Right ventricle myocardium superior (tissue), 1 donor: Measurements from ENCODE around the gene PITPNM3. TPM values are rescaled to one million over a fixed set of nuclear protein-coding genes. Genes with fewer than 3 reads are reported as not detected.

ENCODE experiments used
- ATAC-seq: fragments of 200-7000 bp; cut with Tn5 transposase; one replicate; pipeline ENCODE4 v1.9.1; 2020; ENCODE audit warnings: mild to moderate bottlenecking; ENCODE audit not compliant: poor library complexity
- DNase-seq: peaks from one replicate; pipeline ENCODE4 v3.0.0-alpha.2; 2020
- intact Hi-C: fragments of 100-400 bp; cut with DNase I; formaldehyde crosslinking; loops from one replicate; pipeline ENCODE4 v1.11.2; 2022
- total RNA-seq: library from RNA; stranded (reverse); fragmentation: NEBNext Ultra II Directional; extraction: Animal tissue kit (Norgen Biotek cat#: 25700); gene quantifications from one replicate; pipeline ENCODE4 v1.2.1, GENCODE V29; 2021
- donor health status: DM: no; HTN: yes; CAD: no; lungs with severe emphysema.

Gene PITPNM3
- total RNA-seq, 1 donor from 2014 or later: 0.27 TPM

- intact Hi-C loops: no loop called here
- DNase-seq (no peak), ATAC-seq (no peak)
Observed at GRCh38 chr17:6539871-6540270, 16.5 kb downstream of the PITPNM3 start.

GRCh38 chr17:6536566-6537065 lies 19.7 kb downstream of the PITPNM3 start:
- intact Hi-C loops: no loop called here
- DNase-seq (no peak), ATAC-seq (no peak)

GRCh38 chr17:6536053-6536452 lies 20.3 kb downstream of the PITPNM3 start:
- intact Hi-C loops: no loop called here
- no peak for ATAC-seq
- no peak for DNase-seq

- ATAC-seq (no peak), DNase-seq (no peak)
- intact Hi-C loops: no loop called here
Observed at GRCh38 chr17:6534846-6535514, 21.4 kb downstream of the PITPNM3 start.

GRCh38 chr17:6532441-6532885 lies 23.9 kb downstream of the PITPNM3 start:
- ATAC-seq (peak; percentile 62), DNase-seq (no peak)
- intact Hi-C loops: no loop called here

- DNase-seq (no peak), ATAC-seq (no peak)
- intact Hi-C loops: no loop called here
Observed at GRCh38 chr17:6531575-6531974, 24.8 kb downstream of the PITPNM3 start.

GRCh38 chr17:6530324-6530920 lies 25.9 kb downstream of the PITPNM3 start:
- DNase-seq (no peak), ATAC-seq (no peak)
- intact Hi-C loops: no loop called here

- ATAC-seq: no peak
- intact Hi-C loops: no loop called here
- no peak for DNase-seq
Observed at GRCh38 chr17:6528557-6528956, 27.8 kb downstream of the PITPNM3 start.

GRCh38 chr17:6526362-6527152 lies 29.8 kb downstream of the PITPNM3 start:
- ATAC-seq: no peak
- intact Hi-C loops: no loop called here
- no peak for DNase-seq

GRCh38 chr17:6525731-6526130 lies 30.6 kb downstream of the PITPNM3 start:
- ATAC-seq (no peak), DNase-seq (no peak)
- intact Hi-C loops: no loop called here

- DNase-seq: no peak
- intact Hi-C loops: no loop called here
Observed at GRCh38 chr17:6525141-6525540, 31.2 kb downstream of the PITPNM3 start.

GRCh38 chr17:6524520-6524919 lies 31.8 kb downstream of the PITPNM3 start:
- intact Hi-C loops: no loop called here
- DNase-seq (no peak), ATAC-seq (no peak)

More at GRCh38 chr17:6525141-6525540, 31.2 kb downstream of the PITPNM3 start:
- ATAC-seq: no peak

- intact Hi-C loops: no loop called here
- DNase-seq (no peak), ATAC-seq (no peak)
Observed at GRCh38 chr17:6523809-6524355, 32.5 kb downstream of the PITPNM3 start.

GRCh38 chr17:6523330-6523729 lies 33.0 kb downstream of the PITPNM3 start:
- no peak for ATAC-seq
- intact Hi-C loops: no loop called here

GRCh38 chr17:6521586-6521985 lies 34.8 kb downstream of the PITPNM3 start:
- DNase-seq (no peak), ATAC-seq (no peak)
- intact Hi-C loops: no loop called here

More at GRCh38 chr17:6523330-6523729, 33.0 kb downstream of the PITPNM3 start:
- DNase-seq: no peak

- intact Hi-C loops: no loop called here
- DNase-seq (no peak), ATAC-seq (no peak)
Observed at GRCh38 chr17:6517062-6517461, 39.3 kb downstream of the PITPNM3 start.

- intact Hi-C loops: no loop called here
- DNase-seq (no peak), ATAC-seq (no peak)
Observed at GRCh38 chr17:6514371-6514770, 42.0 kb downstream of the PITPNM3 start.

- no peak for ATAC-seq
- no peak for DNase-seq
- intact Hi-C loops: no loop called here
Observed at GRCh38 chr17:6512552-6512951, 43.8 kb downstream of the PITPNM3 start.

GRCh38 chr17:6510321-6510977 lies 45.9 kb downstream of the PITPNM3 start:
- DNase-seq (no peak), ATAC-seq (no peak)
- intact Hi-C loops: no loop called here
